DOHH2 (cell line): ENCODE results near the gene GPATCH4.

Experiments used
- H3F3A ChIP-seq: fragments of 200-600 bp; sonication (generic), shearing (Covaris generic); 2 replicates; pipeline ENCODE4 v1.6.0; 2016; ENCODE audit warnings: antibody characterized with exemption, mild to moderate bottlenecking; ENCODE audit not compliant: control insufficient read depth, insufficient read depth
- H3K27ac ChIP-seq: fragments of 200-600 bp; sonication (generic); 2 replicates; pipeline ENCODE4 v1.5.1; 2014; ENCODE audit warnings: low read depth, mild to moderate bottlenecking, low read length, moderate library complexity
- H3K27me3 ChIP-seq: fragments of 200-600 bp; sonication (generic); 2 replicates; pipeline ENCODE4 v1.6.1; 2014; ENCODE audit warnings: mild to moderate bottlenecking, low read length, mixed read lengths; ENCODE audit not compliant: control insufficient read depth
- H3K36me3 ChIP-seq: fragments of 200-600 bp; sonication (generic); 2 replicates; pipeline ENCODE4 v1.6.1; 2014; ENCODE audit warnings: mild to moderate bottlenecking, low read length, moderate library complexity, mixed read lengths; ENCODE audit not compliant: control insufficient read depth
- H3K4me1 ChIP-seq: fragments of 200-600 bp; sonication (generic); 2 replicates; pipeline ENCODE4 v1.6.1; 2014; ENCODE audit warnings: mild to moderate bottlenecking, low read length, mixed read lengths; ENCODE audit not compliant: control insufficient read depth
- H3K4me2 ChIP-seq: fragments of 200-600 bp; sonication (generic); 2 replicates; pipeline ENCODE4 v1.6.0; 2014; ENCODE audit warnings: mild to moderate bottlenecking, low read length, moderate library complexity
- H3K4me3 ChIP-seq: fragments of 200-600 bp; sonication (generic); 2 replicates; pipeline ENCODE4 v1.5.1; 2014; ENCODE audit warnings: mild to moderate bottlenecking, low read length, mixed read lengths
- H3K79me2 ChIP-seq: fragments of 200-600 bp; sonication (generic); 2 replicates; pipeline ENCODE4 v1.6.1; 2014; ENCODE audit warnings: mild to moderate bottlenecking, low read length, mixed read lengths; ENCODE audit not compliant: control insufficient read depth
- H3K9me2 ChIP-seq: fragments of 200-600 bp; sonication (generic); replicated peaks from 2 replicates; pipeline ENCODE4 v1.6.1; 2014; ENCODE audit warnings: mild to moderate bottlenecking, low read length, mixed read lengths; ENCODE audit not compliant: control insufficient read depth
- H3K9me3 ChIP-seq: fragments of 200-600 bp; sonication (generic); 2 replicates; pipeline ENCODE4 v1.6.1; 2014; ENCODE audit warnings: antibody characterized with exemption, low read length, mixed read lengths; ENCODE audit not compliant: control insufficient read depth, insufficient read depth
- H4K20me1 ChIP-seq: fragments of 200-600 bp; sonication (generic); 2 replicates; pipeline ENCODE4 v1.6.0; 2014; ENCODE audit warnings: low read depth, mild to moderate bottlenecking, antibody characterized with exemption, low read length, moderate library complexity; ENCODE audit not compliant: control insufficient read depth, insufficient read depth
- CTCF ChIP-seq: fragments of 200-600 bp; sonication (generic); IDR thresholded peaks from one replicate; pipeline ENCODE4 v1.5.1; 2014; ENCODE audit warnings: antibody characterized with exemption, mild to moderate bottlenecking, low read depth, low read length; ENCODE audit not compliant: poor library complexity, severe bottlenecking
- EZH2phosphoT487 ChIP-seq: fragments of 200-600 bp; sonication (generic); IDR thresholded peaks from 2 replicates; pipeline ENCODE4 v1.6.1; 2017; ENCODE audit warnings: borderline replicate concordance, mild to moderate bottlenecking, antibody characterized with exemption, low read length, moderate library complexity, mixed read lengths

GPATCH4 gene

GRCh38 chr1:156643049-156643777, 41.9 kb upstream of the GPATCH4 start:
- TF ChIP-seq EZH2phosphoT487, result no peak
- TF ChIP-seq CTCF, result no peak
- Histone ChIP-seq H3K4me3 (no peak overlapping the region), H3K4me2 (no peak overlapping the region), H3F3A (no peaks in the 10 kb centered on the region), H3K9me3 (no peaks in the 10 kb centered on the region), H3K27me3 (peaks cover 75% of the 10 kb centered on the region), H3K27ac (no peak overlapping the region), H3K36me3 (no peaks in the 10 kb centered on the region), H3K79me2 (no peaks in the 10 kb centered on the region), H4K20me1 (0 out of 2 replicates have a peak, but pooled peaks cover 2% of the 10 kb centered on the region), H3K9me2 (no peaks in the 10 kb centered on the region), H3K4me1 (peaks cover 8% of the 10 kb centered on the region)

- TF ChIP-seq CTCF (no peak), EZH2phosphoT487 (no peak)
- Histone ChIP-seq H3K27ac (no peak overlapping the region), H3K4me1 (peaks cover 8% of the 10 kb centered on the region), H4K20me1 (0 out of 2 replicates have a peak, but pooled peaks cover 2% of the 10 kb centered on the region), H3K4me2 (no peak overlapping the region), H3K36me3 (no peaks in the 10 kb centered on the region), H3K4me3 (no peak overlapping the region), H3K79me2 (no peaks in the 10 kb centered on the region), H3K27me3 (peaks cover 75% of the 10 kb centered on the region), H3K9me2 (no peaks in the 10 kb centered on the region), H3F3A (no peaks in the 10 kb centered on the region), H3K9me3 (no peaks in the 10 kb centered on the region)
These were observed 41.2 kb upstream of the GPATCH4 start for GRCh38 chr1:156642265-156643048.

GRCh38 chr1:156641761-156642264, 40.5 kb upstream of the GPATCH4 start, which contains the start of gene BCAN:
TSS of gene BCAN (plus strand) at chr1:156642117. CDS start at chr1:156646055, 3,938 bp downstream.
- no peaks in the 10 kb centered on the region for H3F3A ChIP-seq
- peaks cover 75% of the 10 kb centered on the region for H3K27me3 ChIP-seq

More at GRCh38 chr1:156641761-156642264, 40.5 kb upstream of the GPATCH4 start, which contains the start of gene BCAN:
- Histone ChIP-seq H3K36me3 (no peaks in the 10 kb centered on the region), H3K4me3 (no peak within 1 kb of the TSS), H3K9me3 (no peaks in the 10 kb centered on the region), H3K9me2 (no peaks in the 10 kb centered on the region), H3K4me1 (peaks cover 8% of the 10 kb centered on the region), H3K27ac (no peak within 1 kb of the TSS), H3K79me2 (no peaks in the 10 kb centered on the region), H4K20me1 (0 out of 2 replicates have a peak, but pooled peaks cover 2% of the 10 kb centered on the region), H3K4me2 (no peak within 1 kb of the TSS)
- TF ChIP-seq CTCF, result no peak
- TF ChIP-seq EZH2phosphoT487, result 0 out of 2 replicates have a peak, but pooled peaks have one; percentile 69
